Measurements from ENCODE around the gene ARHGEF16.

ARHGEF16 gene

GRCh38 chr1:3468236-3469103 is 14.0 kb downstream of the ARHGEF16 start:
- no peak for DNase-seq (ENCODE audit: low spot score)

GRCh38 chr1:3469104-3469848 is 14.8 kb downstream of the ARHGEF16 start:
- no peak for DNase-seq (ENCODE audit: low spot score)

- no peak for DNase-seq (ENCODE audit: low spot score)
Observed at GRCh38 chr1:3469849-3470649, 15.6 kb downstream of the ARHGEF16 start.

- no peak for DNase-seq (ENCODE audit: low spot score)
Observed at GRCh38 chr1:3470650-3471355, 16.3 kb downstream of the ARHGEF16 start.

- DNase-seq (ENCODE audit: low spot score) = peak; percentile 35
Observed at GRCh38 chr1:3471356-3472087, 17.1 kb downstream of the ARHGEF16 start.

- no peak for DNase-seq (ENCODE audit: low spot score)
Observed at GRCh38 chr1:3472088-3472850, 17.8 kb downstream of the ARHGEF16 start.

- no peak for DNase-seq (ENCODE audit: low spot score)
Observed at GRCh38 chr1:3472906-3473305, 18.4 kb downstream of the ARHGEF16 start.

- no peak for DNase-seq (ENCODE audit: low spot score)
Observed at GRCh38 chr1:3473381-3473844, 18.9 kb downstream of the ARHGEF16 start.

- DNase-seq (ENCODE audit: low spot score) = no peak
Observed at GRCh38 chr1:3474016-3474415, 19.6 kb downstream of the ARHGEF16 start.

- no peak for DNase-seq (ENCODE audit: low spot score)
Observed at GRCh38 chr1:3474421-3474820, 20.0 kb downstream of the ARHGEF16 start.

- DNase-seq (ENCODE audit: low spot score) = no peak
Observed at GRCh38 chr1:3475839-3476573, 21.5 kb downstream of the ARHGEF16 start.

GRCh38 chr1:3476666-3477065 is 22.2 kb downstream of the ARHGEF16 start:
- DNase-seq (ENCODE audit: low spot score) = no peak

- no peak for DNase-seq (ENCODE audit: low spot score)
Observed at GRCh38 chr1:3477241-3477995, 23.0 kb downstream of the ARHGEF16 start.

GRCh38 chr1:3478187-3478586 is 23.7 kb downstream of the ARHGEF16 start:
- no peak for DNase-seq (ENCODE audit: low spot score)

- DNase-seq (ENCODE audit: low spot score) = no peak
Observed at GRCh38 chr1:3479511-3480368, 25.3 kb downstream of the ARHGEF16 start.

- no peak for DNase-seq (ENCODE audit: low spot score)
Observed at GRCh38 chr1:3480369-3480719, 25.9 kb downstream of the ARHGEF16 start.

GRCh38 chr1:3481046-3481445 is 26.6 kb downstream of the ARHGEF16 start:
- DNase-seq (ENCODE audit: low spot score) = no peak

- DNase-seq (ENCODE audit: low spot score) = no peak
Observed at GRCh38 chr1:3481836-3482375, 27.4 kb downstream of the ARHGEF16 start.
